GM21423 (cell line): Measurements from ENCODE around the gene EXOC4.
"Not testable (repeated sequence)": the region's sequence is repeated elsewhere in the genome, so short reads cannot be mapped to it uniquely, and the experiment has no call there.

Source experiments
- ATAC-seq: cut with Tn5 transposase; IDR thresholded peaks from one replicate; pipeline ENCODE4 v1.9.1; 2021; ENCODE audit warnings: mild to moderate bottlenecking, moderate library complexity; ENCODE audit not compliant: unreplicated experiment

EXOC4 gene

DNA sequence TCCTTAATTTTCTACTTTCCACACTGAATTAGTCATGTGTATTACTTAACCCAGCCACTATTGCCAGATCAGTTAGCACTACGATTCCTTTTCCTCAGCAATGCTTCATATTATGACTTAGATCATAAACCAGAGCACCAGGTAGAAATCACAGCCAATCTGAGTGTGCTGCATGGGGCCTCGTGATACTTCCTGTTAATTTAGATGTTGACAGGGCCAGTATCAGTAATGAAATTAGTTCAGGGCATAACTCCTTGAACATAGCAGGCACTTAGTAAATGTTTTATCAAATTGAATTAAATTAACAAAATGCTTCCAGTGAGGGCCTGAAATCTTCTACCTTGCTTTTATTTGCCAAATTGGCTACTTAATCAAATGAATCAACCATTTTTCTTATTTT lies 705.0 kb downstream of the EXOC4 start:
- no peak for ATAC-seq

DNA sequence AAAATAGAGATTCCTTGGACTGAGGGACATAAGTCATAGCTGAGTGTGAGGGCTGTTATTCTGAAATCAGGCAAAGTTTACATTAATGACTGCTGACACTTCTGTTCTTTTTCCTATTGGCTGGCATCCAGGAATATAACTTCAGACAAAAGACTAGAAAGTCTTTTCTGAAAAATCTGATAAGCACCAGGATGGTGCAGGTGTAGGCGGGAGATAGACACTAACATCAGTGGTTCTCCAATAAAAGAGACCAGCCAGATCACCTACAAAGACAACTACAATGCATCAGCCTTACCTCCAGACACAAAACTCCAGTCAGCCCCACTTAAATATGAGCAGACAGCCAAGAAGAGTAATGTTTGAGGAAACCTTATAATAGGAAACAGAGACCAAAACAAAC lies 705.9 kb downstream of the EXOC4 start:
- no peak for ATAC-seq

DNA sequence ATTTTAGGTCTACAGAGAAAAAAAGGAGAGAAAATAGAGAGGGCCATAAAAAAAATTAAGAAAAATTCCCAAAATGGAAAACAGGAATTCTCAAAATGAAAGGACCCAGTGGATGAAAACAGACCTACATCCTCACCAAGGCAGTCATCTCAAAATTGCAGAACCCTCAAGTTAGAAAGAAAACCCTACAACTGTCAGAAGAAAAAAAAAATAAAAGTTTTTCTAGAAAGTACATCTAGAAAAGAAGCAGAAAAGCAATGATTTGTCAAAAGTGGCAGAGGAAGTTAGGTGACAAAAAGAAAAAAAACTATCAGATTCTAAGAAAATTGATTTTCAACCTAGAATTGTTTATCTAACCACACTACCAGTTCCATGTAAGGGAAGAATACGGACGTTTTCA lies 706.6 kb downstream of the EXOC4 start:
- no peak for ATAC-seq

DNA sequence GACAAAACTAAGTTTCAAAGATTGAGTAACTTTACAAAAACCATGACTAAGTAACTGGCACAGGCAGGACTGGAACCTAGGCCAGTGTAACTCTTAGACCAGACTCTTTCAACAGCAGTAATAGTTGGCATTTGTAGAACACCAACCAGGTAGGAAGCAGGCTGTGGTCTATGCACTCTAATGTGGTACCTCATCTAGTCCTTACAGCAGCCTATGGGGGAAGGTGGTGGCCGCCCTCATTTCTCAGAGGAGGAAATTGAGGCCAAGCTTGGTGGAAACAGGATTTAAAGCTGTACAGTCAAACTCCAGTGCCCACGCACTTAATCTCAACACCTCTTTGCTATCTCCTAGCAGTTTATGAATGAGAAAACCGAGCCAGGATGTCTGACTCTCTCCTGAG lies 708.8 kb downstream of the EXOC4 start:
- ATAC-seq, result no peak

DNA sequence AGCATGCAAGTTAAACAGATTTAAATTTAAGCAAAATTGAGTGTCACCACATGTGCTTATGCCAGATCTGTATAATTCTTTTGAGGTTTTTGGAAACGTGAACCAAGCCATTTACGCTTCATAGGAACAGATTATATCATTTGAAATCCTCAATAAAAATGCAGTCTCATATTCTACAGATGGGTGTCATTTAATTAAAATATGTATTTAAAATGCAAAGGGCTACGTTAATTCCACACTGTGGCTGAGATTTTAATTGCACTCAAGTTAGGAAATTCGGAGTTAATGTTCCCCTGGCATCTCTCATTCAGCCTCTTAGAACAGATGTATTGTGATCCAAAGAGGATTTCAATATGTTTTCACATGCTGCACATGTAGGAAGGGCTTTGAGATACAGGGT lies 709.8 kb downstream of the EXOC4 start:
- ATAC-seq, result no peak

DNA sequence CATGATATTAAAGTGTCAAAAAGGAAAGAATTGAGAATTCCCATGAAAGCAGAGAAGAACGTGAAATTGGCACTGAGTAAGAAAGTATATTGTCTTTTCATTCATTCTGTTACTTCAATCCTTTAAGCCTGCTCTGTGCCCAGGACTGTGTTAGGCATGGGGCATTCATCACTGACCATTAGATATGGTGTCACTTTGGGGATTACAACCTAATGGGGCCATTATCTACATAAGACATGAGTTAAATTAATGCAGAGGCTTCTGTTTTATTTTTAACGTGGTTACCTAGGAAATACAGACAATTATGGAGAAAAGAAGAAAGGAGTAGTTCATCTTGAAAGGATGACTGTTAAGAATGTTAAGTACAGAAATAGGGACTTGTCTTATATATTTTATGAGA lies 710.8 kb downstream of the EXOC4 start:
- ATAC-seq, result no peak

DNA sequence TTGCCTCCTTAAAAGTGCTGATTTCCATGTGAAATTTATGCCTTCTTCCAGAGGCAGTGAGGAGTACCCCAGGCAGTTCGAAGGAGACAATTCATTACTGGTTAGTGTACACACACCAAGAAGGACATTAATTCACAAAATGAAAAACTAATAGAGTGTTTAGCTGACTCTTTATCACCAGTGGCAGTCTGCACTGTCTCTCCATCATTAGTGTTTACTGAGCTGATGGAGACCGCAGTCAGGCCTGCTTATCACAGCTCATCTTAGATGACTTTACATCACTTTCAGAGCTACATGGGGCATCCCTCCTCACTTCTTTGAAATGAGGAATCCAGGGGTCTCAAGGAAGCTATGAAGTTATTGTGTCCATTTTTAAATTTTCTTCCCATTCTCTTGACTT lies 718.7 kb downstream of the EXOC4 start:
- no peak for ATAC-seq

DNA sequence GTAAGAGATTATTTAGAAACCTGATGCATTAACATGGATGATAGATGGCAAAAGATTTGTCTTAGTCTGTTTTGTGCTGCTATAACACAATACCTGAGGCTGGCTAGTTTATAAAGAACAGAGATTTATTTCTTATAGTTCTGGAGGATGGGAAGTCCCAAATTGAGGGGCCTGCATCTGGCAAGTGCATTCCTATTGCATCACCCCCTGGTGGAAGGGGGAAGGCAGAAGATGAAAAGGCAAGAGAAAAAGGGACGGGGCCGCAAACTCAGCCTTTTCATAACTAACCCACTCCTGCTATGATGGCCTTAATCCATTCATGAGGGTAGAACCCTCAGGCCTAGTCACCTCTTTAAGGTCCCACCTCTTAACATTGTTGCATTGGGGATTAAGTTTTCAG lies 720.8 kb downstream of the EXOC4 start:
- ATAC-seq, result no peak

DNA sequence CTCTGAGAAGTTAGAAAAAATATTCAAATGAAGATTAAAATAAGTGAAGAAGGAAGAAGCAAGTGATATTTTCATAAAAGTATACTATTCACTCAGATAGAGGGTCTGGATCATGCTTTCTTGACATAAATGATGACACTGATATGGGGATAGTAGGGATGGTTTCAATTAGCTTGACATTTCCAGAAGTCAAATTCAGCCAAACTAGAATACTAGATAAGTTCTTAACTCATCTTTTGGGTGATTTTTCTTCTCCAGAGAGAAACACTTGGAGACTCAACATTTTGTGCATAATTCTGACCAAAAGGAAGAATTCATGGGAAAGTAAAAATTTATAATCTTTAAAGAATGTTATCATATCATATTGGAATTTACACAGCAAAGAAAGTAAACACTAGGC lies 722.3 kb downstream of the EXOC4 start:
- ATAC-seq, result no peak

DNA sequence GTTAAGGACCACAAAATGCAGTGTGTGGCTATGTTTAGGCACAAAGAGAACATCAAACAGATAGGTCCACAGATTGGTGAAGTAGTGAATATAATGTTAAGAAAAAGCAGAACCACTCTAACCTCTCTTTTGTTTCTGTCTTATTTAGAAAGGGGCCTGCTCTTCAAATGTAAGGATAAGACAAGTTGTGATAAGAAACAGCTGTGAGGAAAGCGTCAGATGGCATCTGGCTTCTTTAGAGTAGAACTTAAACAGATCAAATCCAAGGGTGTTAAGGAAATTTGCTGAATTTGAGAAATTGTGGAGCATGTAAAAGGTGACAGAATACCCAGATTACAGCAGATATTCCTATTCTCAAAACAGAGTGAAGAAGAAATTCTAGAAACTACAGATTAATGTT lies 723.3 kb downstream of the EXOC4 start:
- ATAC-seq, result no peak

DNA sequence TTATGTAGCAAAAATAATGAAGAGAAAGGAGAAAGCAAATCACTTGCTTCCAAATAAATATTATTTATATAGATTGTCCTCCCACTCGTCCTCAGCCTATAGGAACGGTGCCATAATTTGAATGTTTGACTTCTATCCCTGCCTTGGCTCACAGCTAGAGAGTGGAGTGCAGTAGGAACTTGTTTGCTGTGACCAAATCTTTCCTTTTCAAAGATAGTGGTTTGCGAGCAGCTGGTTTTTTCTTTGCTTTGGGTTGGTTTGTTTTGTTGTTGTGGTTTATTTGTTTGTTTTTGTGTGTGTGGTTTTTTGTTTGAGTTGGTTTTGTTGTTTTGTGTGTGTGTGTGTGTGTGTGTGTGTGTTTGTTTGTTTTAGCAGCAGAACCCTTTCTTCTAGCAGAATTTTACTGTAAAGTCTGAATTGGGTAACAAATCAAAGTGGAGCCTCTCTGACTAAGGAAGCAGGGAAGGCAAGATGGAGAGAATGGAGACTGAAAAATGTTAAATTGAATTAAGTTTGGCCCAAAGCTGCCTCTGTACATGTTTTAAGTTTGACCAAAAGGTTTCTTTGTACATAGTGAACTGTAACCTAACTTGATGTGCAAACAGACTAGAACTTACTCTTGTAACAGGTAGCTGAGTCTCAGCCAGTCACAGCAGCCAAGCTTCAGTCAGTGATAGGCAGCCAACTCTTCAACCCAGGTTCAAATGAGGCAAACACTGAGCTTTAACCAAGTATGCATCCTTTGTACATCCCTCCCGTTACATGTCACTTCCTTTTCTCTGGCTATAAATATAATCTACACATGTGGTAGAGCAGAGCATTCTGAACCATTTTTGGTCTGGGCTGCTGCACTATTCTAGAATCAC lies 724.8 kb downstream of the EXOC4 start:
- ATAC-seq, result no peak

DNA sequence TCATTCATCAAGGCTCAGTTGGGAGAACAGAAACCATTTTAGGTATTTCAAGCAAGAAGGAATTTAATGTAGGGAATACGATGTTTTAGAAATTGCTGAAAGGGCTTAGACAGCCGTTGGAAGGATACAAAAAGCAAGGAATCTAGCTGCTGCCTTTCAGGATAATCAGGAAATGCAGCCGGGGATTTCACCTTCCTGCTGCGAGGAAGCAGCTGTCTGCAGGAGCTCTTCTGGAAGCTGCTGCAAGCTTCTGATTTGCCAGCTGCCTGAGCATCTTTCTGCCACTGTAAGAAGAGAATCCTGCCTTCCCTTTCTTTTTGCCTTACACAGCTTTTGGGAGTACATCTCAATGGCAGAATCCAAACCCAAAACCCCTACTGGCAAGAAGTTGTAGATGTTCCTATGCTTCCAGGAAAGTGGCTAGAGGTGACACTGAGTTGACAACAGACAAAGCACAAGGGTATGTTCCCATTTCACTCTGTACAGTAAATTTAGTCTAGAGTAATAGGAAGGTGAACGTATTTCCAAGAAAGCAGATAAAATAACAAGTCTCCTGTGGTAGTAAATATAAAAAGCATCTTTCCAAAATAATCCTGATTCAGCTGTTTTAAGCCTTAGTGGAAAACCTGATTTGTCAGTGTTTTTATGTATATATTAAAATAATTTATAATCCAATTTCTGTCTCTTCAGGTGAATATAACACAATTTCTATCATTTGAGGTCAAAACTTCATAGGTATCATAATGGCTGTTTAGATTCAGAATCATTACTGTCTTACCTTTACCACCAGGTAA lies 725.8 kb downstream of the EXOC4 start:
- no peak for ATAC-seq

DNA sequence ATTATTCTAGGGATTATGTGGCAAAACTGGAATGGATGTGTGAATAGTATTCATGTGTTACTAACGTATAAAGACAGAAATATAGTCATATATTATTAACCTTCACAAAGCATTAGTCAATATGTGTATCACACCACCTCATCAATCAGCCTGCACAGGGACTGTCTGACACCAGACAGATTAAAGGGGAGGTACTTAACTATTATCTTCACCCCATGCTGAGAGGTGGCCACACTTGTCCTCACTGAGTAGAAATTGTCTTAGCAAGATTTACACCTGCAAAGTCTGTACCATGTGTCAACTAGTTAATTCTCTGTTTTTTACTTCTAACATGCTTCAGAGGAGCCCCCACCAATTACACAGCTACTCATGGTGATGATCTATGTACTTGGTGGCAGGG lies 727.9 kb downstream of the EXOC4 start:
- ATAC-seq, result no peak

DNA sequence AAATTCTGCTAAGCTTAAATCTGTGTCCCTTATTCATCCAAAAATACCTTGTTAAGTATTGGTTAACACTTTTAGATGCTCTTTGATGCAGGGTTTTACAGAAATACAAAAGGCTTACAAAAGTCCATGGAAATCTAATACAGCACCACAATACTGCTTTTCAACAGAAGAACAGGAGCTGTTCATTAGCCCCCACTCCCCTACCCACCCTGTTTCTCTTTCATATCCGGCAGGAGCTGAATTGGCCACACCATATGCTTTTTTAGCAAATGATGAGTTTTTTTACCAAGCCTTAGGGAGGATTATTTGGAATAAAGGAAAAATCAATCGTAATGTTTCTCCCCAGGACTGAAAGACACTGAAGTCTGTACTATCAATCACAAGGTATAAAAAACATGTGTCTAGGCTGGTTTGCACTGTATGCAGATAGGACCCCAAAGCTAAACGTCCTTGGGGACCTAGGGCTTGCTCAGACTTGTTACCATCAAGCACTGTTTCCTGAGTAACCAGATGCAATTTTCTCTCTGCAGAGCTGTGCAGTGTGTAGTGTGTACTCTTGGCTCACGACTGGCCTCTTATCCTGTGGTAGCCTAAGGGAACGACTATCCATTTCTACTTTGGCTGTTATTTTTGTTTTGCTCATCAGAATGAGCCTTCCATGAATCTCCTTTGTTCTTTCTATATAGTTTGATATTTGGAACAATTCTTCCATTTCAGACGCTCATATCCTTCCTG lies 731.0 kb downstream of the EXOC4 start:
- ATAC-seq, result no peak

DNA sequence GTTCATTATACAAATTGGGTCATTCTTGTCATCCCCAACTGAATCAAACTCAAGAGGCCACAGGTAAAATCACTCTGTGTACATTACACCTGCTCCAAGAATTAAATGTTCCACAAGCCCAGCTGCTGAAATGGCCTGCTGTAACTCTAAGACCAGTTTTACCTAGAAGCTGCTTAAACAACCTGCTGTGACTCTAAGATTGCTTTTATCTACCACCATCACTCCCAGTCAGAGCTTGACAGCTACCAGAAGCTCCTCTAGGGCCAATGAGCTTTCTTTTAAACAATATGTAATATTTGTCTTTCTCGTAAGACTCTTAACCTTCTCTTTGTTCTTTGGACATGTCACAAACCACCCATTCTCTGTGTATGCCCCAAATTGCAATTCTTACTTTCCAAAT lies 732.4 kb downstream of the EXOC4 start:
- ATAC-seq, result no peak

DNA sequence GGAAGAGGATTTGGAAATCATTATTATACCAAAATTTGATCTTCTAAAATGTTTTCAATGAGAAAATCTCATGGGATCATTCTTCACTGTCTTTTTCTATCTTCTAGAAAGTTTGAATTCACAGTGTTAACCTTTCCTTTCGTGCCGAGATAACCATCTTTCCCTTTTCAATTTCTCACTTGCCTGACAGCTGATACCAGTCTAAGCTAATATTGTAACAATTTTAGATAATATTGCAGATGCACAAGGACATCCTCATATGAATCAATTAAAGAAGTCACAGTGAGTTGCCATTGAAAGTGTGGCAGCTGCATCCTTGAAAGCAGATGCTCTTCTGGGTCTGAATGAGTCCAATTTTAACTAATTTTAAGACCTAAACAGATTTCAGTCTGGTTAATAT lies 734.7 kb downstream of the EXOC4 start:
- no peak for ATAC-seq

DNA sequence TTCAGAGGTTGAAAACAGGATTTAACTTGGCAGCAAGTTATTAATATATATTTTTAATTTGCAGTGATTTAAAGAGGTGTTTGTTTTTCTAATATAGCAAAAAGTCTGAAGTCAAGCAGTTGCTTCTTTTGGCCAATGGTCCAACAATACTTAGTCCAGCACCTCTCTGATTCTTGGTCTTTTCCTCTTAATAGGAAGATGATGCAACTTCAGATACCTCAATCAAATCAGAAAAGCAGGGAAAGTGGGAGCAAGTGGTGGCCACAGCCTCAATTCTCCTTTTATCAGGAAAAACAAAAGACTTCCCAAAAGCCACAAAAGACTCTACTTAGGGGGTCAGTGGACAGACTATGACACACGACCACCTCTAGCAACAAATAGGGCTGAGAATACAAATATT lies 740.7 kb downstream of the EXOC4 start:
- no peak for ATAC-seq

DNA sequence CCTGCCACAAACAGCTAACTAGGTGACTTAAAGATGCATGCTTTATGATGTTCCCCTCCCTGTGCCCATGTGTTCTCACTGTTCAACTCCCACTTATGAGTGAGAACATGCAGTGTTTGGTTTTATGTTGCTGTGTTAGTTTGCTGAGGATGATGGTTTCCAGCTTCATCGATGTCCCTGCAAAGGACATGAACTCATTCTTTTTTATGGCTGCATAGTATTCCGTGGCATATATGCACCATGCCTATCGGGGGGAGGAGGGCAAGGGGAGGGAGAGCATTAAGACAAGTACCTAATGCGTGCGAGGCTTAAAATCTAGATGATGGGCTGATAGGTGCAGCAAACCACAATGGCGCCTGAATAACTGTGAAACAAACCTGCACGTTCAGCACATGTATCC lies 741.2 kb downstream of the EXOC4 start:
- ATAC-seq, result not testable (repeated sequence)

DNA sequence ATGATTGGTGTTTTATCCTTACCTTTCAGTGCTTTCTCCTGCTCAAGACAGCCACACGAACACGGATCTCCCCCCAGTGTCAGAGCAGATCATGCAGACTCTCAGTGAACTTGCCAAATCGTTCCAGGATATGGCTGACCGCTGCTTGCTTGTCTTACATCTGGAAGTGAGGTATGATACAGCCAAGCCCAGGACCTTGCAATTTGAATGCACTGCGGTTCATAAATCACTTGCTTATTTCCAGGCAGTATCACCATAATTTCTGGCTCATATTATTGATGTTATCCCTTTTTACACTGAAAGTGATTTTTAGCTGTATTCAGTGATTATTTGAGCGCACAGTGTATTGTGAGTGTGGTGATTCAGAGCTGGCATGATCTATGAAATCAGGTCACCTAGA lies 744.6 kb downstream of the EXOC4 start:
- ATAC-seq, result no peak

DNA sequence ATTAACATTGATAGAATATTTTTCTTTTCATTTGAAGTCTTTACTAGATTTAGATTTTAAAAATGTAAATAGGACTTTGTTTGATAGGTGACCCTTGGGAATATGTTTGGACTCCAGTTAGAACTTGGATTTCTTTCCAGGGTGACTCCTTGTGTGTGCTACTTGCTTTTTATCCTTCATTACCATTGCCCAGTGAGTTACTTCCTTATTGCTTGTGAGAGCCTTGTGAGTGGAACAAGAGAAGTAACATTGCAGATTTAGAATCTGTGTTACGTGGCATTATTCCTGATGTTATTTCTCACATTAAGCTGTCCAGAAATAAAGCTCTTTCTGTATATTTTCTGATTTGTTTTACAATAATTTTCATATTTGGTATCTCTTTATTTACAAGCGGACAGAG lies 746.3 kb downstream of the EXOC4 start:
- ATAC-seq, result no peak

DNA sequence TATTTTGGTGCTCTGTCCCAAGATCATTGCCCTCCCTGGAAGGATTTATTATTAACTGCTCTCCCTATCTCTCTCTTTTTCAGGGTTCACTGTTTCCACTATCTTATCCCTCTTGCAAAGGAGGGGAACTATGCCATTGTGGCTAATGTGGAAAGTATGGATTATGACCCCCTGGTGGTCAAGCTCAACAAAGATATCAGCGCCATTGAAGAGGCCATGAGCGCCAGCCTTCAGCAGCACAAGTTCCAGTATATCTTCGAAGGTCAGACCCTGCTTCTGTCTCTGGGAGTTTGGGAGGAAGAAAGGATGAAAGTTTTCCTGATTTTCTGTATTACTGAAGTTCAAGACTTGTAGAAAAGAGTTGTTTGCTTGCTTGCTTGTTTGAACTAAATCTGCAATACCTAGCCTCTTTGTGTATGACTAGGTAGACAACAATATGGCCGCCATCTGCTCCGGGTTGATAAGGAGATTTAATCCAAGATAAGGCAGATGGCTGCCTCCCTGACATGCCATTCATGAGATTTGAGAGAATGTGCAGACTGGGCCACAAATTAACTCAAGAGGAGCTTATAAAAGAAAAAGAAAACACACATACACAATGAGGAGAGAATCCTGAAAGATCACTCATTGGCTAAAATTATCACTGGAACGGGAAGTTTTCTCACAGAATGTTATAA lies 752.1 kb downstream of the EXOC4 start:
- no peak for ATAC-seq
